Glomerular endothelial cell (primary cell): Measurements from ENCODE around the gene CLDN22. TPM values are rescaled to one million over a fixed set of nuclear protein-coding genes. Genes with fewer than 3 reads are reported as not detected.

Experiments
- DNase-seq: peaks from one replicate; pipeline ENCODE4 v3.0.0-alpha.2; 2011; ENCODE audit warnings: low read depth, low spot score; ENCODE audit errors: extremely low read depth
- total RNA-seq: library from RNA; depleted of rRNA; stranded (reverse); fragments of >200 nt; gene quantifications from 2 replicates; pipeline ENCODE4 v1.2.3, GENCODE V29; 2015

The CLDN22 gene
- total RNA-seq = not detected in 2 replicates

GRCh38 chr4:183320211-183321059 is at the start of gene CLDN22:
TSS of gene CLDN22 (minus strand) at chr4:183320276. CDS start at chr4:183320218, 58 bp downstream.
- no peak for DNase-seq

- no peak for DNase-seq
Measured at GRCh38 chr4:183369073-183369472, 49.0 kb upstream of the CLDN22 start.

GRCh38 chr4:183366206-183366835 is 46.2 kb upstream of the CLDN22 start:
- no peak for DNase-seq

- DNase-seq = no peak
Measured at GRCh38 chr4:183364025-183364424, 43.9 kb upstream of the CLDN22 start.

GRCh38 chr4:183362916-183363542 is 43.0 kb upstream of the CLDN22 start:
- DNase-seq = no peak

GRCh38 chr4:183362036-183362435 is 42.0 kb upstream of the CLDN22 start:
- no peak for DNase-seq

- DNase-seq = no peak
Measured at GRCh38 chr4:183360161-183360919, 40.3 kb upstream of the CLDN22 start.

GRCh38 chr4:183358215-183358755 is 38.2 kb upstream of the CLDN22 start:
- DNase-seq = no peak

- DNase-seq = no peak
Measured at GRCh38 chr4:183356931-183357675, 37.0 kb upstream of the CLDN22 start.

- no peak for DNase-seq
Measured at GRCh38 chr4:183356173-183356830, 36.2 kb upstream of the CLDN22 start.

GRCh38 chr4:183355405-183355804 is 35.3 kb upstream of the CLDN22 start:
- peak; percentile 87 for DNase-seq

- DNase-seq = no peak
Measured at GRCh38 chr4:183354219-183354618, 34.1 kb upstream of the CLDN22 start.

GRCh38 chr4:183353557-183353956 is 33.5 kb upstream of the CLDN22 start:
- DNase-seq = no peak

- no peak for DNase-seq
Measured at GRCh38 chr4:183352546-183352945, 32.5 kb upstream of the CLDN22 start.

- no peak for DNase-seq
Measured at GRCh38 chr4:183350317-183351071, 30.4 kb upstream of the CLDN22 start.

- DNase-seq = no peak
Measured at GRCh38 chr4:183349673-183350072, 29.6 kb upstream of the CLDN22 start.

GRCh38 chr4:183348706-183349659 is 28.9 kb upstream of the CLDN22 start:
- DNase-seq = peak; percentile 91

- DNase-seq = no peak
Measured at GRCh38 chr4:183348136-183348535, 28.1 kb upstream of the CLDN22 start.
